Measurements from ENCODE around the gene BCAM. TPM values are rescaled to one million over a fixed set of nuclear protein-coding genes. Genes with fewer than 3 reads are reported as not detected.

Gene BCAM
- total and polyA plus RNA-seq, 2 experiments from 2014 or later = 1.3 to 1.4 TPM

- no peaks in the 10 kb centered on the region for H3K9me3 ChIP-seq (ENCODE audit: low read depth)
- peaks cover 5% of the 10 kb centered on the region; the same call in 1 of the 2 replicates for H3K4me1 ChIP-seq (ENCODE audit: insufficient read depth)
- TF ChIP-seq EZH2phosphoT487 (IDR thresholded peaks at IDR 0.05; ENCODE audit: insufficient read depth, low read depth) (no peak), EZH2 (IDR thresholded peaks at IDR 0.05; ENCODE audit: insufficient read depth, poor library complexity, severe bottlenecking) (no peak)
- H3K79me2 ChIP-seq (ENCODE audit: insufficient read depth) = no peaks in the 10 kb centered on the region
- no peaks in the 10 kb centered on the region for H3K36me3 ChIP-seq (ENCODE audit: low read depth)
- DNase-seq = no peak
- H3K9me2 ChIP-seq (ENCODE audit: insufficient read depth) = no peaks in the 10 kb centered on the region
- no peak overlapping the region for H2AFZ ChIP-seq
- no peaks in the 10 kb centered on the region for H3K27me3 ChIP-seq (replicated peaks; ENCODE audit: insufficient read depth)
- no peaks in the 10 kb centered on the region for H4K20me1 ChIP-seq (ENCODE audit: insufficient read depth)
- 79 to 84% methylated on average over 14 to 16 of the region's 16 CpGs for WGBS, 2 experiments (ENCODE audit: low coverage in 1 of 2, low lambda C conversion rate in 2 of 2, missing lambda C conversion rate in 2 of 2)
- no peak overlapping the region for H3K4me3 ChIP-seq
- H3K9ac ChIP-seq = no peak overlapping the region
- in situ Hi-C loops (cut with MboI) = no loop called here
- H3K27ac ChIP-seq = no peak overlapping the region
- no peak overlapping the region for H3K4me2 ChIP-seq (ENCODE audit: unreplicated experiment)
- no peaks in the 10 kb centered on the region for H3F3A ChIP-seq (ENCODE audit: insufficient read depth)
These were observed 5.1 kb downstream of the BCAM start for GRCh38 chr19:44813841-44814470.

- Histone ChIP-seq H3K4me3 (no peak overlapping the region), H3K27me3 (replicated peaks; ENCODE audit: insufficient read depth) (no peaks in the 10 kb centered on the region), H3K27ac (no peak overlapping the region), H4K20me1 (ENCODE audit: insufficient read depth) (no peaks in the 10 kb centered on the region), H3K9me3 (ENCODE audit: low read depth) (no peaks in the 10 kb centered on the region), H3K4me2 (ENCODE audit: unreplicated experiment) (no peak overlapping the region), H2AFZ (no peak overlapping the region), H3K36me3 (ENCODE audit: low read depth) (no peaks in the 10 kb centered on the region), H3K9ac (no peak overlapping the region), H3K9me2 (ENCODE audit: insufficient read depth) (no peaks in the 10 kb centered on the region), H3F3A (ENCODE audit: insufficient read depth) (no peaks in the 10 kb centered on the region), H3K79me2 (ENCODE audit: insufficient read depth) (no peaks in the 10 kb centered on the region), H3K4me1 (ENCODE audit: insufficient read depth) (no peaks in the 10 kb centered on the region)
- WGBS, 2 experiments (ENCODE audit: low coverage in 1 of 2, low lambda C conversion rate in 2 of 2, missing lambda C conversion rate in 2 of 2) = 88 to 94% methylated on average over 16 to 17 of the region's 17 CpGs
- no peak for TF ChIP-seq EZH2phosphoT487 (IDR thresholded peaks at IDR 0.05; ENCODE audit: insufficient read depth, low read depth)
- TF ChIP-seq EZH2 (IDR thresholded peaks at IDR 0.05; ENCODE audit: insufficient read depth, poor library complexity, severe bottlenecking) = no peak
- in situ Hi-C loops (cut with MboI) = no loop called here
- no peak for DNase-seq
These were observed 5.6 kb downstream of the BCAM start for GRCh38 chr19:44814517-44814916.

GRCh38 chr19:44816301-44816700, 7.4 kb downstream of the BCAM start:
- Histone ChIP-seq H3K27ac (no peak overlapping the region), H3K4me1 (ENCODE audit: insufficient read depth) (no peaks in the 10 kb centered on the region), H3K9me3 (ENCODE audit: low read depth) (no peaks in the 10 kb centered on the region), H3K79me2 (ENCODE audit: insufficient read depth) (no peaks in the 10 kb centered on the region), H4K20me1 (ENCODE audit: insufficient read depth) (no peaks in the 10 kb centered on the region), H3K9me2 (ENCODE audit: insufficient read depth) (no peaks in the 10 kb centered on the region), H2AFZ (no peak overlapping the region), H3K4me2 (ENCODE audit: unreplicated experiment) (no peak overlapping the region), H3K9ac (no peak overlapping the region), H3F3A (ENCODE audit: insufficient read depth) (no peaks in the 10 kb centered on the region), H3K27me3 (replicated peaks; ENCODE audit: insufficient read depth) (no peaks in the 10 kb centered on the region), H3K4me3 (no peak overlapping the region), H3K36me3 (ENCODE audit: low read depth) (no peaks in the 10 kb centered on the region)
- DNase-seq = no peak
- in situ Hi-C loops (cut with MboI) = no loop called here
- WGBS, 2 experiments (ENCODE audit: low coverage in 1 of 2, low lambda C conversion rate in 2 of 2, missing lambda C conversion rate in 2 of 2) = 80 to 82% methylated on average over 2 of the region's 2 CpGs
- no peak for TF ChIP-seq EZH2 (IDR thresholded peaks at IDR 0.05; ENCODE audit: insufficient read depth, poor library complexity, severe bottlenecking)
- no peak for TF ChIP-seq EZH2phosphoT487 (IDR thresholded peaks at IDR 0.05; ENCODE audit: insufficient read depth, low read depth)

- in situ Hi-C loops (cut with MboI) = no loop called here
- no peaks in the 10 kb centered on the region for H3F3A ChIP-seq (ENCODE audit: insufficient read depth)
- TF ChIP-seq EZH2phosphoT487 (IDR thresholded peaks at IDR 0.05; ENCODE audit: insufficient read depth, low read depth) (no peak), EZH2 (IDR thresholded peaks at IDR 0.05; ENCODE audit: insufficient read depth, poor library complexity, severe bottlenecking) (no peak)
These were observed 9.0 kb downstream of the BCAM start for GRCh38 chr19:44817725-44818465.

More at GRCh38 chr19:44817725-44818465, 9.0 kb downstream of the BCAM start:
- no peak overlapping the region for H3K4me3 ChIP-seq
- WGBS, 2 experiments (ENCODE audit: low coverage in 1 of 2, low lambda C conversion rate in 2 of 2, missing lambda C conversion rate in 2 of 2) = 79 to 83% methylated on average over 8 of the region's 8 CpGs
- no peaks in the 10 kb centered on the region for H3K79me2 ChIP-seq (ENCODE audit: insufficient read depth)
- H2AFZ ChIP-seq = no peak overlapping the region
- no peak overlapping the region for H3K4me2 ChIP-seq (ENCODE audit: unreplicated experiment)
- no peaks in the 10 kb centered on the region for H3K36me3 ChIP-seq (ENCODE audit: low read depth)
- H3K27me3 ChIP-seq (replicated peaks; ENCODE audit: insufficient read depth) = no peaks in the 10 kb centered on the region
- no peaks in the 10 kb centered on the region for H3K9me2 ChIP-seq (ENCODE audit: insufficient read depth)
- H3K9ac ChIP-seq = no peak overlapping the region
- no peaks in the 10 kb centered on the region for H3K4me1 ChIP-seq (ENCODE audit: insufficient read depth)
- H4K20me1 ChIP-seq (ENCODE audit: insufficient read depth) = no peaks in the 10 kb centered on the region
- no peaks in the 10 kb centered on the region for H3K9me3 ChIP-seq (ENCODE audit: low read depth)
- no peak for DNase-seq
- no peak overlapping the region for H3K27ac ChIP-seq
